H1 (cell line): Measurements from ENCODE around the gene ARHGAP6. TPM values are rescaled to one million over a fixed set of nuclear protein-coding genes. Genes with fewer than 3 reads are reported as not detected.

Experiments used
- BCL11A ChIP-seq, 2 experiments: IDR thresholded peaks; one replicate each; pipeline ENCODE4 v1.6.1; 2011; ENCODE audit warnings: low read depth in 2 of 2, low read length in 2 of 2, mild to moderate bottlenecking in 2 of 2
- HDAC2 ChIP-seq, 2 experiments: fragments of 300-600 bp in 1 of 2; sonication (generic) in 1 of 2; IDR thresholded peaks; 2 replicates each; pipeline ENCODE4 v1.6.1; 2011 to 2012; ENCODE audit warnings: low read depth in 2 of 2, low read length in 2 of 2, mild to moderate bottlenecking in 2 of 2, moderate library complexity in 2 of 2, borderline replicate concordance in 1 of 2, inconsistent platforms in 1 of 2
- SUZ12 ChIP-seq: fragments of 200-600 bp; sonication (generic); IDR thresholded peaks from 2 replicates; pipeline ENCODE4 v1.6.1; 2012; ENCODE audit warnings: mild to moderate bottlenecking, inconsistent platforms, low read length, moderate library complexity, mixed read lengths
- ZNF274 ChIP-seq: IDR thresholded peaks from 2 replicates; pipeline ENCODE4 v1.7.0; 2012; ENCODE audit warnings: low read length, borderline replicate concordance; ENCODE audit errors: extremely low read depth
- polyA plus RNA-seq, 7 experiments: library from polyadenylated mRNA; depleted of rRNA in 3 of 7; stranded (reverse) in 5 of 7; unstranded in 2 of 7; fragments of >200 nt in 5 of 7; fragments of 200-250 nt in 2 of 7; gene quantifications; 1 replicate in 5 of 7; 2 replicates in 1 of 7; 4 replicates in 1 of 7; pipeline versions ENCODE4 v1.2.1 to v1.2.3, GENCODE V29; 2011 to 2013; ENCODE audit warnings: missing spikeins in 2 of 7, mixed read lengths in 2 of 7
- total RNA-seq: library from RNA; stranded (reverse); fragmentation: NEBNext Ultra II Directional; extraction: Animal tissue kit (Norgen Biotek cat#: 25700); gene quantifications from 2 replicates; pipeline ENCODE4 v1.2.1, GENCODE V29; 2021
- TF ChIP-seq, protein P1 (sequence below): fragments of 300-600 bp; sonication (generic); IDR thresholded peaks from 2 replicates; pipeline ENCODE4 v1.7.1; 2012; ENCODE audit warnings: low read length, moderate library complexity, mild to moderate bottlenecking, inconsistent platforms; ENCODE audit not compliant: insufficient replicate concordance
- TF ChIP-seq, protein P2 (sequence below), 3 experiments: IDR thresholded peaks; 1 replicate in 2 of 3; 2 replicates in 1 of 3; pipeline versions ENCODE4 v1.5.1 to v1.6.1; 2011; ENCODE audit warnings: low read length in 3 of 3, mild to moderate bottlenecking in 3 of 3, inconsistent platforms in 2 of 3, low read depth in 1 of 3, moderate library complexity in 1 of 3; ENCODE audit not compliant: insufficient read depth in 1 of 3; ENCODE audit errors: control extremely low read depth in 1 of 3

The ARHGAP6 gene
- total and polyA plus RNA-seq, 2 of the 8 experiments (the other 6 are each of a cell fraction or from before 2014, with no cell fraction given) = 0.35 to 0.82 TPM

DNA sequence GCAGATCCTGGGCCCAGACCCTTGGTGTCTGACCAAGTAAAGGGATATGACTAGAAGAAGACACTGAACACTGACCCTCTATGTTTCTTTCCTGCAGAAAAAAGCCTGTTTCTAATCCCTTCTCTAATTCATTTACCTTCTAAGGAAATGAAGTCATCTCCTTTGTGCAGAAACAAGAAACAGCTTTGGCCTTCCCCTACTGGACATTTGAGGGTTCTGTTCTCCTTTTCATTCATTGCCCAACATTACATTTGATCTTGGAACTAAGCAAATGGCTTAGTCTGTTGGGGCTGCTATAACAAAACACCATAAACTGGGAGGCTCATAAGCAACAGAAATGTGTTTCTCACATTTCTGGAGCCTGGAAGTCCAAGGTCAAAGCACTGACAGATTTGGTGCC is 534.6 kb downstream of the ARHGAP6 start (continued):
- TF ChIP-seq, protein P1, sequence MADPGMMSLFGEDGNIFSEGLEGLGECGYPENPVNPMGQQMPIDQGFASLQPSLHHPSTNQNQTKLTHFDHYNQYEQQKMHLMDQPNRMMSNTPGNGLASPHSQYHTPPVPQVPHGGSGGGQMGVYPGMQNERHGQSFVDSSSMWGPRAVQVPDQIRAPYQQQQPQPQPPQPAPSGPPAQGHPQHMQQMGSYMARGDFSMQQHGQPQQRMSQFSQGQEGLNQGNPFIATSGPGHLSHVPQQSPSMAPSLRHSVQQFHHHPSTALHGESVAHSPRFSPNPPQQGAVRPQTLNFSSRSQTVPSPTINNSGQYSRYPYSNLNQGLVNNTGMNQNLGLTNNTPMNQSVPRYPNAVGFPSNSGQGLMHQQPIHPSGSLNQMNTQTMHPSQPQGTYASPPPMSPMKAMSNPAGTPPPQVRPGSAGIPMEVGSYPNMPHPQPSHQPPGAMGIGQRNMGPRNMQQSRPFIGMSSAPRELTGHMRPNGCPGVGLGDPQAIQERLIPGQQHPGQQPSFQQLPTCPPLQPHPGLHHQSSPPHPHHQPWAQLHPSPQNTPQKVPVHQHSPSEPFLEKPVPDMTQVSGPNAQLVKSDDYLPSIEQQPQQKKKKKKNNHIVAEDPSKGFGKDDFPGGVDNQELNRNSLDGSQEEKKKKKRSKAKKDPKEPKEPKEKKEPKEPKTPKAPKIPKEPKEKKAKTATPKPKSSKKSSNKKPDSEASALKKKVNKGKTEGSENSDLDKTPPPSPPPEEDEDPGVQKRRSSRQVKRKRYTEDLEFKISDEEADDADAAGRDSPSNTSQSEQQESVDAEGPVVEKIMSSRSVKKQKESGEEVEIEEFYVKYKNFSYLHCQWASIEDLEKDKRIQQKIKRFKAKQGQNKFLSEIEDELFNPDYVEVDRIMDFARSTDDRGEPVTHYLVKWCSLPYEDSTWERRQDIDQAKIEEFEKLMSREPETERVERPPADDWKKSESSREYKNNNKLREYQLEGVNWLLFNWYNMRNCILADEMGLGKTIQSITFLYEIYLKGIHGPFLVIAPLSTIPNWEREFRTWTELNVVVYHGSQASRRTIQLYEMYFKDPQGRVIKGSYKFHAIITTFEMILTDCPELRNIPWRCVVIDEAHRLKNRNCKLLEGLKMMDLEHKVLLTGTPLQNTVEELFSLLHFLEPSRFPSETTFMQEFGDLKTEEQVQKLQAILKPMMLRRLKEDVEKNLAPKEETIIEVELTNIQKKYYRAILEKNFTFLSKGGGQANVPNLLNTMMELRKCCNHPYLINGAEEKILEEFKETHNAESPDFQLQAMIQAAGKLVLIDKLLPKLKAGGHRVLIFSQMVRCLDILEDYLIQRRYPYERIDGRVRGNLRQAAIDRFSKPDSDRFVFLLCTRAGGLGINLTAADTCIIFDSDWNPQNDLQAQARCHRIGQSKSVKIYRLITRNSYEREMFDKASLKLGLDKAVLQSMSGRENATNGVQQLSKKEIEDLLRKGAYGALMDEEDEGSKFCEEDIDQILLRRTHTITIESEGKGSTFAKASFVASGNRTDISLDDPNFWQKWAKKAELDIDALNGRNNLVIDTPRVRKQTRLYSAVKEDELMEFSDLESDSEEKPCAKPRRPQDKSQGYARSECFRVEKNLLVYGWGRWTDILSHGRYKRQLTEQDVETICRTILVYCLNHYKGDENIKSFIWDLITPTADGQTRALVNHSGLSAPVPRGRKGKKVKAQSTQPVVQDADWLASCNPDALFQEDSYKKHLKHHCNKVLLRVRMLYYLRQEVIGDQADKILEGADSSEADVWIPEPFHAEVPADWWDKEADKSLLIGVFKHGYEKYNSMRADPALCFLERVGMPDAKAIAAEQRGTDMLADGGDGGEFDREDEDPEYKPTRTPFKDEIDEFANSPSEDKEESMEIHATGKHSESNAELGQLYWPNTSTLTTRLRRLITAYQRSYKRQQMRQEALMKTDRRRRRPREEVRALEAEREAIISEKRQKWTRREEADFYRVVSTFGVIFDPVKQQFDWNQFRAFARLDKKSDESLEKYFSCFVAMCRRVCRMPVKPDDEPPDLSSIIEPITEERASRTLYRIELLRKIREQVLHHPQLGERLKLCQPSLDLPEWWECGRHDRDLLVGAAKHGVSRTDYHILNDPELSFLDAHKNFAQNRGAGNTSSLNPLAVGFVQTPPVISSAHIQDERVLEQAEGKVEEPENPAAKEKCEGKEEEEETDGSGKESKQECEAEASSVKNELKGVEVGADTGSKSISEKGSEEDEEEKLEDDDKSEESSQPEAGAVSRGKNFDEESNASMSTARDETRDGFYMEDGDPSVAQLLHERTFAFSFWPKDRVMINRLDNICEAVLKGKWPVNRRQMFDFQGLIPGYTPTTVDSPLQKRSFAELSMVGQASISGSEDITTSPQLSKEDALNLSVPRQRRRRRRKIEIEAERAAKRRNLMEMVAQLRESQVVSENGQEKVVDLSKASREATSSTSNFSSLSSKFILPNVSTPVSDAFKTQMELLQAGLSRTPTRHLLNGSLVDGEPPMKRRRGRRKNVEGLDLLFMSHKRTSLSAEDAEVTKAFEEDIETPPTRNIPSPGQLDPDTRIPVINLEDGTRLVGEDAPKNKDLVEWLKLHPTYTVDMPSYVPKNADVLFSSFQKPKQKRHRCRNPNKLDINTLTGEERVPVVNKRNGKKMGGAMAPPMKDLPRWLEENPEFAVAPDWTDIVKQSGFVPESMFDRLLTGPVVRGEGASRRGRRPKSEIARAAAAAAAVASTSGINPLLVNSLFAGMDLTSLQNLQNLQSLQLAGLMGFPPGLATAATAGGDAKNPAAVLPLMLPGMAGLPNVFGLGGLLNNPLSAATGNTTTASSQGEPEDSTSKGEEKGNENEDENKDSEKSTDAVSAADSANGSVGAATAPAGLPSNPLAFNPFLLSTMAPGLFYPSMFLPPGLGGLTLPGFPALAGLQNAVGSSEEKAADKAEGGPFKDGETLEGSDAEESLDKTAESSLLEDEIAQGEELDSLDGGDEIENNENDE = no peak
- no peak for TF ChIP-seq SUZ12
- no peak for TF ChIP-seq BCL11A (IDR thresholded peaks at IDR 0.05; ENCODE audit: low read depth in 2 of 2, low read length in 2 of 2)
- TF ChIP-seq, protein P2, sequence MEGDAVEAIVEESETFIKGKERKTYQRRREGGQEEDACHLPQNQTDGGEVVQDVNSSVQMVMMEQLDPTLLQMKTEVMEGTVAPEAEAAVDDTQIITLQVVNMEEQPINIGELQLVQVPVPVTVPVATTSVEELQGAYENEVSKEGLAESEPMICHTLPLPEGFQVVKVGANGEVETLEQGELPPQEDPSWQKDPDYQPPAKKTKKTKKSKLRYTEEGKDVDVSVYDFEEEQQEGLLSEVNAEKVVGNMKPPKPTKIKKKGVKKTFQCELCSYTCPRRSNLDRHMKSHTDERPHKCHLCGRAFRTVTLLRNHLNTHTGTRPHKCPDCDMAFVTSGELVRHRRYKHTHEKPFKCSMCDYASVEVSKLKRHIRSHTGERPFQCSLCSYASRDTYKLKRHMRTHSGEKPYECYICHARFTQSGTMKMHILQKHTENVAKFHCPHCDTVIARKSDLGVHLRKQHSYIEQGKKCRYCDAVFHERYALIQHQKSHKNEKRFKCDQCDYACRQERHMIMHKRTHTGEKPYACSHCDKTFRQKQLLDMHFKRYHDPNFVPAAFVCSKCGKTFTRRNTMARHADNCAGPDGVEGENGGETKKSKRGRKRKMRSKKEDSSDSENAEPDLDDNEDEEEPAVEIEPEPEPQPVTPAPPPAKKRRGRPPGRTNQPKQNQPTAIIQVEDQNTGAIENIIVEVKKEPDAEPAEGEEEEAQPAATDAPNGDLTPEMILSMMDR (IDR thresholded peaks at IDR 0.05; ENCODE audit: control extremely low read depth in 1 of 3, insufficient read depth in 1 of 3, low read depth in 1 of 3, low read length in 3 of 3) = no peak
- TF ChIP-seq HDAC2 (IDR thresholded peaks at IDR 0.05; ENCODE audit: borderline replicate concordance in 1 of 2, low read depth in 2 of 2, low read length in 2 of 2) = no peak
- TF ChIP-seq ZNF274 = no peak
